HEK293 (cell line): Measurements from ENCODE around the gene AMMECR1L.
A peak's percentile ranks its signal among the peaks of the same experiment; 100 is the strongest.
"Not testable (repeated sequence)": the region's sequence is repeated elsewhere in the genome, so short reads cannot be mapped to it uniquely, and the experiment has no call there.

ENCODE experiments used
- CTCF ChIA-PET: fragments of 350-600 bp; formaldehyde crosslinking; extraction: SDS; loops from one replicate; lab custom pipeline; 2021; ENCODE audit warnings: antibody characterized with exemption; lab: Yijun Ruan, JAX
- POLR2A ChIA-PET: fragments of 300-600 bp; formaldehyde crosslinking; extraction: SDS; loops from one replicate; lab custom pipeline; 2020; ENCODE audit warnings: antibody characterized with exemption, inconsistent platforms; lab: Yijun Ruan, JAX
- H3K27ac ChIP-seq: fragments of 200-500 bp; sonication (Bioruptor generic); 2 replicates; pipeline ENCODE4 v1.5.1; 2014; ENCODE audit warnings: low read depth, low read length, control low read depth, inconsistent platforms; ENCODE audit errors: extremely low read depth
- H3K36me3 ChIP-seq, 2 experiments: fragments of 200-500 bp in 1 of 2; sonication (Bioruptor generic) in 1 of 2; 1 replicate in 1 of 2; 2 replicates in 1 of 2; pipeline ENCODE4 v1.5.1; 2014 to 2017; ENCODE audit warnings: inconsistent platforms in 2 of 2, low read length in 2 of 2; ENCODE audit not compliant: control insufficient read depth in 2 of 2, insufficient read depth in 1 of 2
- H3K4me1 ChIP-seq: fragments of 200-500 bp; sonication (Bioruptor generic); 2 replicates; pipeline ENCODE4 v1.5.1; 2014; ENCODE audit warnings: mild to moderate bottlenecking, low read length, inconsistent platforms; ENCODE audit not compliant: control insufficient read depth, insufficient read depth
- H3K4me3 ChIP-seq: 2 replicates; pipeline ENCODE4 v1.5.1; 2011; ENCODE audit warnings: low read depth, mild to moderate bottlenecking, control low read depth, low read length, moderate library complexity
- H3K9me3 ChIP-seq: fragments of 200-500 bp; sonication (Bioruptor generic); 2 replicates; pipeline ENCODE4 v1.5.1; 2014; ENCODE audit warnings: low read depth, low read length, inconsistent platforms; ENCODE audit not compliant: control insufficient read depth, insufficient read depth
- HOXC10 ChIP-seq: sonication (generic); formaldehyde crosslinking; IDR thresholded peaks from 2 replicates; pipeline ENCODE4 v1.8.1; 2023; ENCODE audit warnings: mild to moderate bottlenecking, missing genetic modification reagents
- SCRT1 ChIP-seq: fragments of 450-650 bp; formaldehyde crosslinking; IDR thresholded peaks from 2 replicates; pipeline ENCODE4 v1.5.1; 2016; ENCODE audit warnings: missing biosample characterization, missing genetic modification characterization, borderline replicate concordance
- SCRT2 ChIP-seq: fragments of 450-650 bp; formaldehyde crosslinking; IDR thresholded peaks from 2 replicates; pipeline ENCODE4 v1.5.1; 2016; ENCODE audit warnings: missing biosample characterization, missing genetic modification characterization
- ZBTB48 ChIP-seq: fragments of 450-650 bp; formaldehyde crosslinking; IDR thresholded peaks from 2 replicates; pipeline ENCODE4 v1.5.1; 2016; ENCODE audit warnings: missing biosample characterization, missing genetic modification characterization
- ZNF133 ChIP-seq: fragments of 450-650 bp; formaldehyde crosslinking; IDR thresholded peaks from 2 replicates; pipeline ENCODE4 v1.5.1; 2016; ENCODE audit warnings: missing biosample characterization, missing genetic modification characterization
- ZNF146 ChIP-seq: fragments of 450-650 bp; formaldehyde crosslinking; IDR thresholded peaks from 2 replicates; pipeline ENCODE4 v1.5.1; 2016; ENCODE audit warnings: missing biosample characterization, missing genetic modification characterization
- ZNF148 ChIP-seq: fragments of 450-650 bp; formaldehyde crosslinking; IDR thresholded peaks from 2 replicates; pipeline ENCODE4 v1.5.0; 2017; ENCODE audit warnings: missing biosample characterization, missing genetic modification characterization, borderline replicate concordance
- ZNF175 ChIP-seq: fragments of 450-650 bp; formaldehyde crosslinking; IDR thresholded peaks from 2 replicates; pipeline ENCODE4 v1.5.1; 2016; ENCODE audit warnings: missing biosample characterization, missing genetic modification characterization
- ZNF433 ChIP-seq: fragments of 450-650 bp; formaldehyde crosslinking; IDR thresholded peaks from 2 replicates; pipeline ENCODE4 v1.5.1; 2016; ENCODE audit warnings: missing biosample characterization, missing genetic modification characterization, low read depth
- ZNF530 ChIP-seq: fragments of 450-650 bp; formaldehyde crosslinking; IDR thresholded peaks from 2 replicates; pipeline ENCODE4 v1.5.1; 2016; ENCODE audit warnings: low read depth, missing biosample characterization, missing genetic modification characterization
- ZNF658 ChIP-seq: fragments of 450-650 bp; formaldehyde crosslinking; IDR thresholded peaks from 2 replicates; pipeline ENCODE4; 2016; ENCODE audit warnings: missing biosample characterization, missing genetic modification characterization
- TF ChIP-seq, protein P1 (sequence below): fragments of 450-650 bp; formaldehyde crosslinking; IDR thresholded peaks from 2 replicates; pipeline ENCODE4 v1.5.1; 2017; ENCODE audit warnings: missing biosample characterization, missing genetic modification characterization
- TF ChIP-seq, protein P2 (sequence below): fragments of 450-650 bp; formaldehyde crosslinking; IDR thresholded peaks from 2 replicates; pipeline ENCODE4 v1.5.1; 2017; ENCODE audit warnings: missing biosample characterization, mild to moderate bottlenecking, missing genetic modification characterization, moderate library complexity
- TF ChIP-seq, protein P3 (sequence below): fragments of 450-650 bp; formaldehyde crosslinking; IDR thresholded peaks from 2 replicates; pipeline ENCODE4 v1.5.1; 2016; ENCODE audit warnings: missing biosample characterization, missing genetic modification characterization

Gene AMMECR1L

GRCh38 chr2:127911737-127912136, 26.0 kb upstream of the AMMECR1L start:
- ChIA-PET POLR2A (no interaction called here), CTCF (no interaction called here)
- Histone ChIP-seq H3K9me3 (no peaks in the 10 kb centered on the region), H3K27ac (no peak overlapping the region), H3K4me3 (no peak overlapping the region), H3K4me1 (no peaks in the 10 kb centered on the region), H3K36me3 (no peaks in the 10 kb centered on the region)
- TF ChIP-seq, protein P1, sequence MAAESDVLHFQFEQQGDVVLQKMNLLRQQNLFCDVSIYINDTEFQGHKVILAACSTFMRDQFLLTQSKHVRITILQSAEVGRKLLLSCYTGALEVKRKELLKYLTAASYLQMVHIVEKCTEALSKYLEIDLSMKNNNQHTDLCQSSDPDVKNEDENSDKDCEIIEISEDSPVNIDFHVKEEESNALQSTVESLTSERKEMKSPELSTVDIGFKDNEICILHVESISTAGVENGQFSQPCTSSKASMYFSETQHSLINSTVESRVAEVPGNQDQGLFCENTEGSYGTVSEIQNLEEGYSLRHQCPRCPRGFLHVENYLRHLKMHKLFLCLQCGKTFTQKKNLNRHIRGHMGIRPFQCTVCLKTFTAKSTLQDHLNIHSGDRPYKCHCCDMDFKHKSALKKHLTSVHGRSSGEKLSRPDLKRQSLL (tag by site-specific recombination): no peak
- TF ChIP-seq ZNF133 (tag by site-specific recombination) (no peak), ZNF148 (tag by site-specific recombination) (no peak), ZBTB48 (tag by site-specific recombination) (no peak)

- POLR2A ChIA-PET: no interaction called here
Observed at GRCh38 chr2:127910415-127910814, 24.7 kb upstream of the AMMECR1L start.

DNA sequence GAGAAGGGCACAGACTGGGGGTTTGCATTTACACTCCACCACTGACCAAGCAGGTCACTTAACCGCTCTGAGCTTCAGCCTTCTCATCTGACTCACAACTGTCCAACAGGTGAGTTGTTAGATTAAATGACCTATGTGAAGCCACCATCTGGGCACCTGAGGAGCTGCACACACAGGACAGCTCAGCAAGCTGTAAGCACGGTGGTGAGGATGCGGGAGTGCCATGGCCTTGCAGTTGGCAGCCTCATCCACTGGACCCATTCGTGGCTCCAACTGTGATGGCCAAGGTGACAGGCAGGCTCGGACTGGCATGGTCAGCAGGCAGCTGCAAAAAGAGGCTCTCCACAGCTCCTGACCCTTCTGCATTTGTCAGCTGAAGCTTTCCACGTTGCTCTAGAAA, 23.3 kb upstream of the AMMECR1L start:
- TF ChIP-seq SCRT1 (tag by site-specific recombination): peak; percentile 52; the same call in 1 of the 2 replicates
- no peak for TF ChIP-seq HOXC10 (CRISPR knock-in tag)
- TF ChIP-seq SCRT2 (tag by site-specific recombination): peak; percentile 92
- TF ChIP-seq, protein P2, sequence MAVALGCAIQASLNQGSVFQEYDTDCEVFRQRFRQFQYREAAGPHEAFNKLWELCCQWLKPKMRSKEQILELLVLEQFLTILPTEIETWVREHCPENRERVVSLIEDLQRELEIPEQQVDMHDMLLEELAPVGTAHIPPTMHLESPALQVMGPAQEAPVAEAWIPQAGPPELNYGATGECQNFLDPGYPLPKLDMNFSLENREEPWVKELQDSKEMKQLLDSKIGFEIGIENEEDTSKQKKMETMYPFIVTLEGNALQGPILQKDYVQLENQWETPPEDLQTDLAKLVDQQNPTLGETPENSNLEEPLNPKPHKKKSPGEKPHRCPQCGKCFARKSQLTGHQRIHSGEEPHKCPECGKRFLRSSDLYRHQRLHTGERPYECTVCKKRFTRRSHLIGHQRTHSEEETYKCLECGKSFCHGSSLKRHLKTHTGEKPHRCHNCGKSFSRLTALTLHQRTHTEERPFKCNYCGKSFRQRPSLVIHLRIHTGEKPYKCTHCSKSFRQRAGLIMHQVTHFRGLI (tag by site-specific recombination): no peak
- TF ChIP-seq ZNF658: no peak
- no peak for TF ChIP-seq ZNF530 (tag by site-specific recombination)
- no peak for TF ChIP-seq ZNF175 (tag by site-specific recombination)
- TF ChIP-seq ZNF433: no peak
- H3K4me1 ChIP-seq: no peaks in the 10 kb centered on the region
- H3K27ac ChIP-seq: no peak overlapping the region
- no peak overlapping the region for H3K4me3 ChIP-seq
- ChIA-PET POLR2A (interaction anchor here (0.7 kb wide), 1 partner anchor 1945 kb away, joined by 3 read pairs; no protein-coding TSS in a partner anchor), CTCF (interaction anchor here (0.7 kb wide), 1 partner anchor 36 kb away, joined by 3 read pairs; no protein-coding TSS in a partner anchor)
- H3K36me3 ChIP-seq: no peaks in the 10 kb centered on the region
- no peaks in the 10 kb centered on the region for H3K9me3 ChIP-seq

More at GRCh38 chr2:127910415-127910814, 24.7 kb upstream of the AMMECR1L start:
- Histone ChIP-seq H3K9me3 (no peaks in the 10 kb centered on the region), H3K4me3 (no peak overlapping the region), H3K27ac (no peak overlapping the region), H3K36me3 (no peaks in the 10 kb centered on the region), H3K4me1 (no peaks in the 10 kb centered on the region)
- TF ChIP-seq, protein P3, sequence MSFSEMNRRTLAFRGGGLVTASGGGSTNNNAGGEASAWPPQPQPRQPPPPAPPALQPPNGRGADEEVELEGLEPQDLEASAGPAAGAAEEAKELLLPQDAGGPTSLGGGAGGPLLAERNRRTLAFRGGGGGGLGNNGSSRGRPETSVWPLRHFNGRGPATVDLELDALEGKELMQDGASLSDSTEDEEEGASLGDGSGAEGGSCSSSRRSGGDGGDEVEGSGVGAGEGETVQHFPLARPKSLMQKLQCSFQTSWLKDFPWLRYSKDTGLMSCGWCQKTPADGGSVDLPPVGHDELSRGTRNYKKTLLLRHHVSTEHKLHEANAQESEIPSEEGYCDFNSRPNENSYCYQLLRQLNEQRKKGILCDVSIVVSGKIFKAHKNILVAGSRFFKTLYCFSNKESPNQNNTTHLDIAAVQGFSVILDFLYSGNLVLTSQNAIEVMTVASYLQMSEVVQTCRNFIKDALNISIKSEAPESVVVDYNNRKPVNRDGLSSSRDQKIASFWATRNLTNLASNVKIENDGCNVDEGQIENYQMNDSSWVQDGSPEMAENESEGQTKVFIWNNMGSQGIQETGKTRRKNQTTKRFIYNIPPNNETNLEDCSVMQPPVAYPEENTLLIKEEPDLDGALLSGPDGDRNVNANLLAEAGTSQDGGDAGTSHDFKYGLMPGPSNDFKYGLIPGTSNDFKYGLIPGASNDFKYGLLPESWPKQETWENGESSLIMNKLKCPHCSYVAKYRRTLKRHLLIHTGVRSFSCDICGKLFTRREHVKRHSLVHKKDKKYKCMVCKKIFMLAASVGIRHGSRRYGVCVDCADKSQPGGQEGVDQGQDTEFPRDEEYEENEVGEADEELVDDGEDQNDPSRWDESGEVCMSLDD (tag by site-specific recombination): no peak
- TF ChIP-seq ZNF146: peak; percentile 54; the same call in 1 of the 2 replicates
- CTCF ChIA-PET: no interaction called here

DNA sequence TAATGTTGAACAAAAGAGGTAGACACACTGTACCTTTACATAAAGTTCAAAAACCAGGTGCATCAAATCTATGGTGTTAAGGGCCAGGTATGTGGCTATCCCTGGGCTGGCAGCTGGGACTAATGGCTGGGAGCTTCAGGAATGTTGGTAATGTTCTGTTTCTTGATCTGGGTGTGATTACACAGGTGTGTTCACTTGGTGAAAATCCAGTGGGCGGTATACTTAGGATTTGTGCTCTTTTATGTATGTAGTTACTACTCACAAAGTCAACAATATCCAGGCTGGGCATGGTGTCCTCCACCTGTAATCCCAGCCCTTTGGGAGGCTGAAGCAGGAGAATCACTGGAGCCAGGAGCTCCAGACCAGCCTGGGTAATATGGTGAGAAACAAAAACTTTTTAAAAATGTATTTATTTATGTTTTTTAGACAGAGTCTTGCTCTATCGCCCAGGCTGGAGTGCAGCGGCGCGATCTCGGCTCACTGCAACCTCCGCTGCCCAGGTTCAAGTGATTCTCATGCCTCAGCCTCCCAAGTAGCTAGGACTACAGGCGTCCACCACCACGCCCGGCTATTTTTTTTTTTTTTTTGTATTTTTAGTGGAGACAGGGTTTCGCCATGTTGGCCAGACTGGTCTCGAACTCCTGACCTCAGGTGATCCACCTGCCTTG, 22.1 kb upstream of the AMMECR1L start:
- H3K9me3 ChIP-seq, POLR2A ChIA-PET, H3K27ac ChIP-seq, H3K4me3 ChIP-seq, H3K36me3 ChIP-seq, H3K4me1 ChIP-seq: not testable (repeated sequence)
- CTCF ChIA-PET: interaction anchor here (0.6 kb wide), 3 partner anchors 11 to 467 kb away, joined by 4 to 9 read pairs (median 4); no protein-coding TSS in a partner anchor
